ENCODE results near the gene ICA1L. TPM values are rescaled to one million over a fixed set of nuclear protein-coding genes. Genes with fewer than 3 reads are reported as not detected.

The ICA1L gene
- polyA plus RNA-seq, 1 of the 3 experiments (the other 2 are of a cell fraction): 3.7 TPM

DNA sequence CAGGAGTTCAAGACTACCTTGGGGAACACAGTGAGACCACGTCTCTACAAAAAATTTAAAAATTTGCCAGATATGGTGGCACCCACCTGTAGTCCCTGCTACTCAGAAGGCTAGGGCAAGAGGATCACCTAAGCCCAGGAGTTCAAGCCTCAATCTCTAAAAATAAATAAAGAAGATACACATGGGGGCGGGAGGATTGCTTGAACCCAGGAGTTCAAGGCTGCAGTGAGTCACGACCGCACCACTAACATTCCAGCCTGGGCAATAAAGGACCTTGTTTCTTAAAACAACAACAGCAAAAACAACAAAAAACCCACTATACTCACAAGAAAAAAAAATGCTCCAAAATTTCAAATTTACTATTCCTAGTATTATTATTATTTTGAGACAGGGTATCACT is 10.0 kb upstream of the ICA1L start:
- Histone ChIP-seq H3K36me3 (replicated peaks in 1 of 2; ENCODE audit: control insufficient read depth in 1 of 2, insufficient read depth in 2 of 2, low read length in 1 of 2) (peaks cover 32 to 41% of the 10 kb centered on the region in 2 experiments), H3K79me2 (ENCODE audit: insufficient read depth) (no peaks in the 10 kb centered on the region), H3K9me2 (no peaks in the 10 kb centered on the region), H3F3A (replicated peaks; ENCODE audit: insufficient read depth) (no peaks in the 10 kb centered on the region), H3K4me3 (ENCODE audit: low read depth in 2 of 2, low read length in 1 of 2) (no peak overlapping the region), H3K27me3 (ENCODE audit: insufficient read depth) (no peaks in the 10 kb centered on the region), H3K27ac (ENCODE audit: low read depth in 2 of 2, low read length in 1 of 2) (no peak overlapping the region), H3K4me1 (ENCODE audit: control insufficient read depth in 1 of 2, insufficient read depth in 2 of 2, low read depth in 1 of 2, low read length in 1 of 2) (no peaks in the 10 kb centered on the region), H3K4me2 (no peak overlapping the region), H2AFZ (ENCODE audit: low read depth) (no peak overlapping the region), H3K9me3 (no peaks in the 10 kb centered on the region), H4K20me1 (ENCODE audit: insufficient read depth) (no peaks in the 10 kb centered on the region), H3K9ac (no peak overlapping the region)
- TF ChIP-seq RCOR1 (IDR thresholded peaks at IDR 0.05; ENCODE audit: low read length) (no peak), JUND (IDR thresholded peaks at IDR 0.05) (no peak), CHD2 (IDR thresholded peaks at IDR 0.05; ENCODE audit: low read length, partially characterized antibody) (no peak), MEF2A (IDR thresholded peaks at IDR 0.05; ENCODE audit: borderline replicate concordance, low read depth) (no peak), FOSL2 (IDR thresholded peaks at IDR 0.05; ENCODE audit: borderline replicate concordance, low read depth) (no peak), YY1 (IDR thresholded peaks at IDR 0.05; ENCODE audit: low read depth) (no peak)
- POLR2A ChIA-PET: no interaction called here
- 95% methylated on average over 4 of the region's 4 CpGs for WGBS (ENCODE audit: low lambda C conversion rate)
- DNase-seq: no peak
- CTCF ChIA-PET: interaction anchor here (1.0 to 1.3 kb wide), 2 partner anchors 8 to 11 kb away, joined by 3 to 4 read pairs; no protein-coding TSS in a partner anchor

DNA sequence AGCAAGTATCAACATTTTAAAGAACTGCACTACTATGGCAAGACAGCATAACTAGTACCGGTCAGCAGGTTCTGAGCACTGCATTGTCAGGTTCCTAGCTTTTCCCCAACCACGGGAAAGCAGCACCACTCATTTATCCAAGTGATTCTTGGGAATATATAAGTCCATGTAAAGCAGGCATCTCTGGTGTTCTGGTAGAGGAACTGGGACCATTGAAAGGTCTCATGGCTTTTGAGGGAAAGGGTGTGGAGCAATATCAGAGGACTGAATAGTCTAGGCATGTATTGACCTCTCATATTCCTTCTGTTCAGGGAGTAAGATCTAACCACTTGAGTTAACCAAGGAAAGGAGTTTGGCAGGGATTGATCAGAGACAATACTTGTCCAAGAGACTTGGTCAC is 6.1 kb upstream of the ICA1L start:
- Histone ChIP-seq H4K20me1 (ENCODE audit: insufficient read depth) (no peaks in the 10 kb centered on the region), H2AFZ (ENCODE audit: low read depth) (no peak overlapping the region), H3K4me2 (no peak overlapping the region), H3K9me3 (no peaks in the 10 kb centered on the region), H3K9me2 (no peaks in the 10 kb centered on the region), H3K4me1 (ENCODE audit: control insufficient read depth in 1 of 2, insufficient read depth in 2 of 2, low read depth in 1 of 2, low read length in 1 of 2) (no peaks in the 10 kb centered on the region), H3K79me2 (ENCODE audit: insufficient read depth) (no peaks in the 10 kb centered on the region), H3K36me3 (replicated peaks in 1 of 2; ENCODE audit: control insufficient read depth in 1 of 2, insufficient read depth in 2 of 2, low read length in 1 of 2) (peaks cover 15 to 25% of the 10 kb centered on the region in 2 experiments), H3F3A (replicated peaks; ENCODE audit: insufficient read depth) (no peaks in the 10 kb centered on the region), H3K27ac (ENCODE audit: low read depth in 2 of 2, low read length in 1 of 2) (no peak overlapping the region), H3K27me3 (ENCODE audit: insufficient read depth) (no peaks in the 10 kb centered on the region), H3K9ac (no peak overlapping the region), H3K4me3 (ENCODE audit: low read depth in 2 of 2, low read length in 1 of 2) (no peak overlapping the region)
- whole genome bisulfite sequencing (ENCODE audit: low lambda C conversion rate): 100% methylated on average over 2 of the region's 2 CpGs
- ChIA-PET POLR2A (no interaction called here), CTCF (no interaction called here)
- no peak for TF ChIP-seq TCF12 (IDR thresholded peaks at IDR 0.05)
- no peak for TF ChIP-seq JUND (IDR thresholded peaks at IDR 0.05)
- TF ChIP-seq, protein P1, sequence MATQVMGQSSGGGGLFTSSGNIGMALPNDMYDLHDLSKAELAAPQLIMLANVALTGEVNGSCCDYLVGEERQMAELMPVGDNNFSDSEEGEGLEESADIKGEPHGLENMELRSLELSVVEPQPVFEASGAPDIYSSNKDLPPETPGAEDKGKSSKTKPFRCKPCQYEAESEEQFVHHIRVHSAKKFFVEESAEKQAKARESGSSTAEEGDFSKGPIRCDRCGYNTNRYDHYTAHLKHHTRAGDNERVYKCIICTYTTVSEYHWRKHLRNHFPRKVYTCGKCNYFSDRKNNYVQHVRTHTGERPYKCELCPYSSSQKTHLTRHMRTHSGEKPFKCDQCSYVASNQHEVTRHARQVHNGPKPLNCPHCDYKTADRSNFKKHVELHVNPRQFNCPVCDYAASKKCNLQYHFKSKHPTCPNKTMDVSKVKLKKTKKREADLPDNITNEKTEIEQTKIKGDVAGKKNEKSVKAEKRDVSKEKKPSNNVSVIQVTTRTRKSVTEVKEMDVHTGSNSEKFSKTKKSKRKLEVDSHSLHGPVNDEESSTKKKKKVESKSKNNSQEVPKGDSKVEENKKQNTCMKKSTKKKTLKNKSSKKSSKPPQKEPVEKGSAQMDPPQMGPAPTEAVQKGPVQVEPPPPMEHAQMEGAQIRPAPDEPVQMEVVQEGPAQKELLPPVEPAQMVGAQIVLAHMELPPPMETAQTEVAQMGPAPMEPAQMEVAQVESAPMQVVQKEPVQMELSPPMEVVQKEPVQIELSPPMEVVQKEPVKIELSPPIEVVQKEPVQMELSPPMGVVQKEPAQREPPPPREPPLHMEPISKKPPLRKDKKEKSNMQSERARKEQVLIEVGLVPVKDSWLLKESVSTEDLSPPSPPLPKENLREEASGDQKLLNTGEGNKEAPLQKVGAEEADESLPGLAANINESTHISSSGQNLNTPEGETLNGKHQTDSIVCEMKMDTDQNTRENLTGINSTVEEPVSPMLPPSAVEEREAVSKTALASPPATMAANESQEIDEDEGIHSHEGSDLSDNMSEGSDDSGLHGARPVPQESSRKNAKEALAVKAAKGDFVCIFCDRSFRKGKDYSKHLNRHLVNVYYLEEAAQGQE (IDR thresholded peaks at IDR 0.05; ENCODE audit: low read depth, low read length): no peak
- no peak for TF ChIP-seq TEAD4 (IDR thresholded peaks at IDR 0.05; ENCODE audit: borderline replicate concordance, insufficient read depth)
- TF ChIP-seq GABPA (IDR thresholded peaks at IDR 0.05; ENCODE audit: low read depth): no peak
- TF ChIP-seq MEF2A (IDR thresholded peaks at IDR 0.05; ENCODE audit: borderline replicate concordance, low read depth): no peak
- TF ChIP-seq PBX3 (IDR thresholded peaks at IDR 0.05): no peak
- TF ChIP-seq FOXJ3 (CRISPR knock-in tag; IDR thresholded peaks at IDR 0.05): no peak
- no peak for TF ChIP-seq FOSL2 (IDR thresholded peaks at IDR 0.05; ENCODE audit: borderline replicate concordance, low read depth)
- TF ChIP-seq RAD21 (IDR thresholded peaks at IDR 0.05; ENCODE audit: low read length): no peak
- no peak for TF ChIP-seq FOXM1 (IDR thresholded peaks at IDR 0.05; ENCODE audit: low read depth)
- TF ChIP-seq, protein P2, sequence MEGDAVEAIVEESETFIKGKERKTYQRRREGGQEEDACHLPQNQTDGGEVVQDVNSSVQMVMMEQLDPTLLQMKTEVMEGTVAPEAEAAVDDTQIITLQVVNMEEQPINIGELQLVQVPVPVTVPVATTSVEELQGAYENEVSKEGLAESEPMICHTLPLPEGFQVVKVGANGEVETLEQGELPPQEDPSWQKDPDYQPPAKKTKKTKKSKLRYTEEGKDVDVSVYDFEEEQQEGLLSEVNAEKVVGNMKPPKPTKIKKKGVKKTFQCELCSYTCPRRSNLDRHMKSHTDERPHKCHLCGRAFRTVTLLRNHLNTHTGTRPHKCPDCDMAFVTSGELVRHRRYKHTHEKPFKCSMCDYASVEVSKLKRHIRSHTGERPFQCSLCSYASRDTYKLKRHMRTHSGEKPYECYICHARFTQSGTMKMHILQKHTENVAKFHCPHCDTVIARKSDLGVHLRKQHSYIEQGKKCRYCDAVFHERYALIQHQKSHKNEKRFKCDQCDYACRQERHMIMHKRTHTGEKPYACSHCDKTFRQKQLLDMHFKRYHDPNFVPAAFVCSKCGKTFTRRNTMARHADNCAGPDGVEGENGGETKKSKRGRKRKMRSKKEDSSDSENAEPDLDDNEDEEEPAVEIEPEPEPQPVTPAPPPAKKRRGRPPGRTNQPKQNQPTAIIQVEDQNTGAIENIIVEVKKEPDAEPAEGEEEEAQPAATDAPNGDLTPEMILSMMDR (IDR thresholded peaks at IDR 0.05): no peak
- TF ChIP-seq RFX5 (IDR thresholded peaks at IDR 0.05; ENCODE audit: low read length): no peak
- no peak for TF ChIP-seq GATA2 (CRISPR knock-in tag; IDR thresholded peaks at IDR 0.05)
- no peak for TF ChIP-seq TAF1 (IDR thresholded peaks at IDR 0.05; ENCODE audit: borderline replicate concordance, low read depth, low read length)
- no peak for DNase-seq
